ENCODE data around the gene SEC23A.
"Not testable (repeated sequence)": the region's sequence is repeated elsewhere in the genome, so short reads cannot be mapped to it uniquely, and the experiment has no call there.

Gene SEC23A

GRCh38 chr14:39055786-39056474 is 47.1 kb downstream of the SEC23A start:
- no peak overlapping the region for H2AFZ ChIP-seq (ENCODE audit: low read length, unreplicated experiment)
- no peak overlapping the region for H3K4me3 ChIP-seq (ENCODE audit: low read depth, low read length)
- H3K36me3 ChIP-seq (ENCODE audit: insufficient read depth, low read length), result peaks cover 86% of the 10 kb centered on the region
- H3K4me1 ChIP-seq (ENCODE audit: control insufficient read depth, insufficient read depth, low read length, unreplicated experiment), result peaks cover 10% of the 10 kb centered on the region
- no peaks in the 10 kb centered on the region for H3K27me3 ChIP-seq (ENCODE audit: insufficient read depth, low read length)
- H3K79me2 ChIP-seq (ENCODE audit: control insufficient read depth, insufficient read depth, low read length, unreplicated experiment), result peaks cover 5% of the 10 kb centered on the region
- H3K27ac ChIP-seq (ENCODE audit: low read depth, low read length), result no peak overlapping the region

GRCh38 chr14:39052869-39053454 is 50.1 kb downstream of the SEC23A start:
- H3K79me2 ChIP-seq (ENCODE audit: control insufficient read depth, insufficient read depth, low read length, unreplicated experiment); H2AFZ ChIP-seq (ENCODE audit: low read length, unreplicated experiment); H3K4me3 ChIP-seq (ENCODE audit: low read depth, low read length); H3K27me3 ChIP-seq (ENCODE audit: insufficient read depth, low read length); H3K27ac ChIP-seq (ENCODE audit: low read depth, low read length): not testable (repeated sequence)
- Histone ChIP-seq H3K36me3 (ENCODE audit: insufficient read depth, low read length) (peaks cover 70% of the 10 kb centered on the region), H3K4me1 (ENCODE audit: control insufficient read depth, insufficient read depth, low read length, unreplicated experiment) (peaks cover 20% of the 10 kb centered on the region)

GRCh38 chr14:39050389-39050788 is 52.6 kb downstream of the SEC23A start:
- no peak overlapping the region for H3K4me3 ChIP-seq (ENCODE audit: low read depth, low read length)
- H2AFZ ChIP-seq (ENCODE audit: low read length, unreplicated experiment), result no peak overlapping the region
- H3K4me1 ChIP-seq (ENCODE audit: control insufficient read depth, insufficient read depth, low read length, unreplicated experiment), result peaks cover 20% of the 10 kb centered on the region
- peak overlapping the region; percentile 53; the same call in 1 of the 2 replicates for H3K27ac ChIP-seq (ENCODE audit: low read depth, low read length)
- H3K79me2 ChIP-seq (ENCODE audit: control insufficient read depth, insufficient read depth, low read length, unreplicated experiment), result no peaks in the 10 kb centered on the region
- peaks cover 63% of the 10 kb centered on the region for H3K36me3 ChIP-seq (ENCODE audit: insufficient read depth, low read length)
- H3K27me3 ChIP-seq (ENCODE audit: insufficient read depth, low read length), result no peaks in the 10 kb centered on the region

- H3K4me3 ChIP-seq (ENCODE audit: low read depth, low read length); H3K4me1 ChIP-seq (ENCODE audit: control insufficient read depth, insufficient read depth, low read length, unreplicated experiment); H3K27ac ChIP-seq (ENCODE audit: low read depth, low read length); H2AFZ ChIP-seq (ENCODE audit: low read length, unreplicated experiment); H3K79me2 ChIP-seq (ENCODE audit: control insufficient read depth, insufficient read depth, low read length, unreplicated experiment); H3K27me3 ChIP-seq (ENCODE audit: insufficient read depth, low read length): not testable (repeated sequence)
- peaks cover 51% of the 10 kb centered on the region for H3K36me3 ChIP-seq (ENCODE audit: insufficient read depth, low read length)
These were observed 57.1 kb downstream of the SEC23A start for GRCh38 chr14:39045889-39046288.

GRCh38 chr14:39043352-39043943 is 59.6 kb downstream of the SEC23A start:
- H3K36me3 ChIP-seq (ENCODE audit: insufficient read depth, low read length), result peaks cover 65% of the 10 kb centered on the region

GRCh38 chr14:39040529-39040928 is 62.5 kb downstream of the SEC23A start:
- H3K27ac ChIP-seq (ENCODE audit: low read depth, low read length), result no peak overlapping the region
- H3K79me2 ChIP-seq (ENCODE audit: control insufficient read depth, insufficient read depth, low read length, unreplicated experiment), result no peaks in the 10 kb centered on the region
- H3K4me1 ChIP-seq (ENCODE audit: control insufficient read depth, insufficient read depth, low read length, unreplicated experiment), result no peaks in the 10 kb centered on the region
- no peak overlapping the region for H3K4me3 ChIP-seq (ENCODE audit: low read depth, low read length)
- H3K36me3 ChIP-seq (ENCODE audit: insufficient read depth, low read length), result peaks cover 67% of the 10 kb centered on the region
- no peaks in the 10 kb centered on the region for H3K27me3 ChIP-seq (ENCODE audit: insufficient read depth, low read length)
- no peak overlapping the region for H2AFZ ChIP-seq (ENCODE audit: low read length, unreplicated experiment)

More at GRCh38 chr14:39043352-39043943, 59.6 kb downstream of the SEC23A start:
- Histone ChIP-seq H3K4me1 (ENCODE audit: control insufficient read depth, insufficient read depth, low read length, unreplicated experiment) (no peaks in the 10 kb centered on the region), H3K27ac (ENCODE audit: low read depth, low read length) (no peak overlapping the region), H3K4me3 (ENCODE audit: low read depth, low read length) (no peak overlapping the region), H3K27me3 (ENCODE audit: insufficient read depth, low read length) (no peaks in the 10 kb centered on the region), H3K79me2 (ENCODE audit: control insufficient read depth, insufficient read depth, low read length, unreplicated experiment) (no peaks in the 10 kb centered on the region), H2AFZ (ENCODE audit: low read length, unreplicated experiment) (no peak overlapping the region)

GRCh38 chr14:39038542-39038941 is 64.5 kb downstream of the SEC23A start:
- no peaks in the 10 kb centered on the region for H3K4me1 ChIP-seq (ENCODE audit: control insufficient read depth, insufficient read depth, low read length, unreplicated experiment)
- H3K36me3 ChIP-seq (ENCODE audit: insufficient read depth, low read length), result peaks cover 56% of the 10 kb centered on the region
- H3K79me2 ChIP-seq (ENCODE audit: control insufficient read depth, insufficient read depth, low read length, unreplicated experiment), result no peaks in the 10 kb centered on the region
- H3K27ac ChIP-seq (ENCODE audit: low read depth, low read length), result no peak overlapping the region
- no peaks in the 10 kb centered on the region for H3K27me3 ChIP-seq (ENCODE audit: insufficient read depth, low read length)
- H3K4me3 ChIP-seq (ENCODE audit: low read depth, low read length), result no peak overlapping the region
- no peak overlapping the region for H2AFZ ChIP-seq (ENCODE audit: low read length, unreplicated experiment)

GRCh38 chr14:39036760-39037159 is 66.3 kb downstream of the SEC23A start:
- H3K4me3 ChIP-seq (ENCODE audit: low read depth, low read length), result no peak overlapping the region
- H3K4me1 ChIP-seq (ENCODE audit: control insufficient read depth, insufficient read depth, low read length, unreplicated experiment), result no peaks in the 10 kb centered on the region
- H3K27ac ChIP-seq (ENCODE audit: low read depth, low read length), result no peak overlapping the region
- H3K79me2 ChIP-seq (ENCODE audit: control insufficient read depth, insufficient read depth, low read length, unreplicated experiment), result no peaks in the 10 kb centered on the region
- H3K36me3 ChIP-seq (ENCODE audit: insufficient read depth, low read length), result peaks cover 61% of the 10 kb centered on the region
- H2AFZ ChIP-seq (ENCODE audit: low read length, unreplicated experiment), result no peak overlapping the region
- no peaks in the 10 kb centered on the region for H3K27me3 ChIP-seq (ENCODE audit: insufficient read depth, low read length)

- Histone ChIP-seq H2AFZ (ENCODE audit: low read length, unreplicated experiment) (no peak overlapping the region), H3K27me3 (ENCODE audit: insufficient read depth, low read length) (no peaks in the 10 kb centered on the region), H3K4me3 (ENCODE audit: low read depth, low read length) (no peak overlapping the region), H3K79me2 (ENCODE audit: control insufficient read depth, insufficient read depth, low read length, unreplicated experiment) (no peaks in the 10 kb centered on the region), H3K4me1 (ENCODE audit: control insufficient read depth, insufficient read depth, low read length, unreplicated experiment) (no peaks in the 10 kb centered on the region), H3K27ac (ENCODE audit: low read depth, low read length) (no peak overlapping the region), H3K36me3 (ENCODE audit: insufficient read depth, low read length) (peaks cover 65% of the 10 kb centered on the region)
These were observed 67.7 kb downstream of the SEC23A start for GRCh38 chr14:39035336-39035735.

GRCh38 chr14:39034481-39035296 is 68.3 kb downstream of the SEC23A start:
- Histone ChIP-seq H3K4me1 (ENCODE audit: control insufficient read depth, insufficient read depth, low read length, unreplicated experiment) (no peaks in the 10 kb centered on the region), H3K27me3 (ENCODE audit: insufficient read depth, low read length) (no peaks in the 10 kb centered on the region), H2AFZ (ENCODE audit: low read length, unreplicated experiment) (no peak overlapping the region), H3K27ac (ENCODE audit: low read depth, low read length) (no peak overlapping the region), H3K79me2 (ENCODE audit: control insufficient read depth, insufficient read depth, low read length, unreplicated experiment) (no peaks in the 10 kb centered on the region), H3K4me3 (ENCODE audit: low read depth, low read length) (no peak overlapping the region), H3K36me3 (ENCODE audit: insufficient read depth, low read length) (peaks cover 64% of the 10 kb centered on the region)
